SK-N-SH treated with all-trans-retinoic acid at 6 μM for 48 hours (cell line): ENCODE data around the gene DENND2A.
"Not testable (repeated sequence)": the region's sequence is repeated elsewhere in the genome, so short reads cannot be mapped to it uniquely, and the experiment has no call there.

Experiments used
- ATAC-seq: fragments of 200-7000 bp; cut with Tn5 transposase; 3 replicates; pipeline ENCODE4 v1.9.1; 2020; ENCODE audit warnings: mild to moderate bottlenecking, moderate library complexity
- ARNTL ChIP-seq: fragments of 450-650 bp; formaldehyde crosslinking; IDR thresholded peaks from 2 replicates; pipeline ENCODE4 v1.5.0; 2020; ENCODE audit warnings: low read depth, mild to moderate bottlenecking, moderate library complexity, borderline replicate concordance
- BACH2 ChIP-seq: fragments of 250-450 bp; sonication (Bioruptor Pico); IDR thresholded peaks from 2 replicates; pipeline ENCODE4 v1.9.0; 2021; ENCODE audit warnings: mild to moderate bottlenecking, borderline replicate concordance
- CREB5 ChIP-seq: fragments of 250-450 bp; sonication (Bioruptor Pico); IDR thresholded peaks from 2 replicates; pipeline ENCODE4 v1.5.1; 2020; ENCODE audit warnings: low read depth, mild to moderate bottlenecking, moderate library complexity
- CSDC2 ChIP-seq: fragments of 250-450 bp; sonication (Bioruptor Pico); IDR thresholded peaks from 2 replicates; pipeline ENCODE4 v1.5.0; 2020; ENCODE audit warnings: mild to moderate bottlenecking, moderate library complexity
- CSRNP3 ChIP-seq: fragments of 250-450 bp; sonication (Bioruptor Pico); IDR thresholded peaks from 2 replicates; pipeline ENCODE4 v1.5.1; 2021; ENCODE audit warnings: mild to moderate bottlenecking, moderate library complexity
- ESRRG ChIP-seq: fragments of 250-450 bp; sonication (Bioruptor Pico); IDR thresholded peaks from 2 replicates; pipeline ENCODE4 v1.6.1; 2021; ENCODE audit warnings: mild to moderate bottlenecking
- GLIS3 ChIP-seq: fragments of 250-450 bp; sonication (Bioruptor Pico); IDR thresholded peaks from 2 replicates; pipeline ENCODE4 v1.5.0; 2020; ENCODE audit warnings: mild to moderate bottlenecking, moderate library complexity
- ISL1 ChIP-seq: fragments of 250-450 bp; sonication (Bioruptor Pico); IDR thresholded peaks from 2 replicates; pipeline ENCODE4 v2.1.2; 2022; ENCODE audit warnings: mild to moderate bottlenecking, moderate library complexity
- OSR1 ChIP-seq: fragments of 250-450 bp; sonication (Bioruptor Pico); IDR thresholded peaks from 2 replicates; pipeline ENCODE4 v1.8.0; 2022; ENCODE audit warnings: moderate library complexity, mild to moderate bottlenecking, inconsistent platforms
- PATZ1 ChIP-seq: fragments of 250-450 bp; sonication (Bioruptor Pico); IDR thresholded peaks from 2 replicates; pipeline ENCODE4 v1.8.0; 2020; ENCODE audit warnings: mild to moderate bottlenecking, moderate library complexity, borderline replicate concordance
- POU6F1 ChIP-seq: fragments of 250-450 bp; sonication (Bioruptor Pico); IDR thresholded peaks from 2 replicates; pipeline ENCODE4 v1.8.0; 2021; ENCODE audit warnings: low read depth, mild to moderate bottlenecking, moderate library complexity, borderline replicate concordance
- PPARA ChIP-seq: fragments of 250-450 bp; sonication (Bioruptor Pico); IDR thresholded peaks from 2 replicates; pipeline ENCODE4 v1.5.0; 2020; ENCODE audit warnings: mild to moderate bottlenecking, borderline replicate concordance
- RARB ChIP-seq: fragments of 250-450 bp; sonication (Bioruptor Pico); IDR thresholded peaks from 2 replicates; pipeline ENCODE4 v1.8.0; 2021; ENCODE audit warnings: mild to moderate bottlenecking, moderate library complexity
- SNAI2 ChIP-seq: fragments of 250-450 bp; sonication (Bioruptor Pico); IDR thresholded peaks from 2 replicates; pipeline ENCODE4 v1.5.0; 2020; ENCODE audit warnings: mild to moderate bottlenecking, moderate library complexity
- TCF4 ChIP-seq: fragments of 250-450 bp; sonication (Bioruptor Pico); IDR thresholded peaks from 2 replicates; pipeline ENCODE4 v1.8.0; 2021; ENCODE audit warnings: mild to moderate bottlenecking, moderate library complexity, borderline replicate concordance
- TOX ChIP-seq: fragments of 250-450 bp; sonication (Bioruptor Pico); IDR thresholded peaks from 2 replicates; pipeline ENCODE4 v1.8.0; 2021; ENCODE audit warnings: mild to moderate bottlenecking, moderate library complexity, borderline replicate concordance
- TSHZ2 ChIP-seq: fragments of 250-450 bp; sonication (Bioruptor Pico); IDR thresholded peaks from 2 replicates; pipeline ENCODE4 v1.5.0; 2020; ENCODE audit warnings: mild to moderate bottlenecking, moderate library complexity
- ZC3H10 ChIP-seq: fragments of 250-450 bp; sonication (Bioruptor Pico); IDR thresholded peaks from 2 replicates; pipeline ENCODE4 v1.5.1; 2021; ENCODE audit warnings: mild to moderate bottlenecking, moderate library complexity
- ZFP3 ChIP-seq: fragments of 250-450 bp; sonication (Bioruptor Pico); IDR thresholded peaks from 2 replicates; pipeline ENCODE4 v1.5.0; 2020; ENCODE audit warnings: mild to moderate bottlenecking, moderate library complexity
- ZFP30 ChIP-seq: fragments of 450-650 bp; formaldehyde crosslinking; IDR thresholded peaks from 2 replicates; pipeline ENCODE4 v1.5.0; 2022; ENCODE audit warnings: mild to moderate bottlenecking, moderate library complexity
- ZNF565 ChIP-seq: fragments of 450-650 bp; formaldehyde crosslinking; conservative IDR thresholded peaks from 2 replicates; pipeline ENCODE4 v1.5.0; 2020; ENCODE audit warnings: low read depth, mild to moderate bottlenecking, moderate library complexity
- ZNF70 ChIP-seq: fragments of 450-650 bp; formaldehyde crosslinking; IDR thresholded peaks from 2 replicates; pipeline ENCODE4 v1.5.0; 2020; ENCODE audit warnings: mild to moderate bottlenecking, moderate library complexity

DENND2A gene

DNA sequence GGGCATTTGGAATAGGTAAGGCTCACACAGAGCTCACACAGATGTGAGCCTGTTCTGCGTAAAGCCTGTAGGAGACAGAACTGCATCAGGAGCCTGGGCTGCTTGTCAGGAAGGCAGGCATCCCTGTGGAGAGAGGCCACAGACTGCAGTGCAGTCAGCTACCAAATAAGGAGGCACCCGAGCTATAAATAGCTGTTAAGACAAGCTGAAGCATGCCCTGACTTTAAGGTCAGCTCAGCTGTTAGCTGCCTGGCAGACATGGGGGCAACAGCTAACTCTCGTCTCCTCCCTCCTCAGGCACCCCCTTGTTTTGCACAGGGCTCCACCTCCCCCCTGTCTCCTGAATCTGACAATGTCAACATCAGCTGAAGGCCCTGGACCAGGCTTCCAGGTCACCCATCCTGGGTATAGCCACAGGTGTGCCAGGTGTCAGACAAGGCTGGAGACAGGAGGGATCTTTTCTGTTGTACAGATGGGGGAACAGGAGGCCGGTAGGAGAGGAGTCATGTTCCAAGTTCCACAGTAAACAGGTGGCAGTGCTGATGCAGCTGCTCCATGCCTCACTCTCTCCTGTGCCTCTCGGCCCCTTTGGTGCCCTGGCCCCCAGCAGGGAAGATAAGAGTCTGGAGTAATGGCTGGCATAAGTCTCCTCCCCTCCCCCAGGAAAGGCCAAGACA is 133.7 kb downstream of the DENND2A start (continued):
- no peak for TF ChIP-seq OSR1 (CRISPR knock-in tag)

- ATAC-seq: no peak
Observed at GRCh38 chr7:140501966-140502365, 138.6 kb downstream of the DENND2A start.

DNA sequence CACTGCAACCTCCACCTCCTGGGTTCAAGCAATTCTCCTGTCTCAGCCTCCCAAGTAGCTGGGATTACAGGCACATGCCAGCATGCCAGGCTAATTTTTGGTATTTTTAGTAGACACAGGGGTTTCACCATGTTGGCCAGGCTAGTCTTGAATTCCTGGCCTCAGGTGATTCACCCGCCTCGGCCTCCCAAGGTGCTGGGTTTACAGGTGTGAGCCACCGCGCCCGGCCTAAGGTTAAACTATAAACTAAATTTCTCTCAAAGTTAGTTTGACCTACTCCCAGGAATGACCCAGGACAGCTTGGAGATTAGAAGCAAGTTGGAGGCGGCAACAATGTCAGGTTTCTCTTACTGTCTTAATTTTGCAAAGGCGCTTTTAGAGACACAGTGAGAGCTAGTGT is 142.8 kb downstream of the DENND2A start:
- ATAC-seq: not testable (repeated sequence)

More at GRCh38 chr7:140501966-140502365, 138.6 kb downstream of the DENND2A start:
- TF ChIP-seq CREB5 (CRISPR knock-in tag): no peak
- no peak for TF ChIP-seq ARNTL (CRISPR knock-in tag)
- TF ChIP-seq PPARA (CRISPR knock-in tag): no peak
- no peak for TF ChIP-seq CSRNP3
- TF ChIP-seq ZNF70 (CRISPR knock-in tag): no peak
- no peak for TF ChIP-seq RARB (CRISPR knock-in tag)
- no peak for TF ChIP-seq CSDC2 (CRISPR knock-in tag)
- TF ChIP-seq SNAI2 (CRISPR knock-in tag): no peak

DNA sequence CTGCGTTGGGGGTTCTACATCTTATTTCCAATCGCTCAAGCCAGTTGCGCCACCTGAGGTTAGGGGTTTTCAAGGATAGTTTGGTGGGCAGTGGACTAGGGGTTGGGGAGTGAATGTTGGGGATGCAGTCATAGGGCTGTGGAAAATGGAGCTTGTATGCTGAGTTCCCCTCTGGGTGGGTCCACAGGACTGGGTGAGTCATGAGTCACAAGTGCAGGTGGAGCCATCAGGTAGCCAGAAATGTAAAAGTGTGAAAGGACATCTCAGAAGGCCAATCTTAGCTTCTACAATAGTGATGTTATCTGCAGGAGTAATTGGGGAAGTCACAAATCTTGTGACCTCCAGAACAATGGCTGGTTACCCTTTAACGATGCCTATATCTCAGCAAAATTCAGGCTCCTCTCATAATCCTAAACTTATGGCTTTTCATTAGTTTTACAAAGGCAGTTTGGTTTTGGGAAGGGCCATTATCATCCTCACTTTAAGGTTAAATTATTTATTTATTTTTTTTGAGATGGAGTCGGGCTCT is 143.3 kb downstream of the DENND2A start:
- TF ChIP-seq TSHZ2 (CRISPR knock-in tag) (no peak), ISL1 (CRISPR knock-in tag) (no peak), BACH2 (CRISPR knock-in tag) (no peak), ZC3H10 (CRISPR knock-in tag) (no peak), CREB5 (CRISPR knock-in tag) (no peak), ESRRG (CRISPR knock-in tag) (no peak), ZFP30 (CRISPR knock-in tag) (no peak), PATZ1 (CRISPR knock-in tag) (no peak), ARNTL (CRISPR knock-in tag) (no peak), ZFP3 (CRISPR knock-in tag) (no peak), CSRNP3 (no peak), OSR1 (CRISPR knock-in tag) (no peak), ZNF565 (CRISPR knock-in tag) (no peak), PPARA (CRISPR knock-in tag) (no peak), GLIS3 (CRISPR knock-in tag) (no peak), TOX (CRISPR knock-in tag) (no peak), POU6F1 (CRISPR knock-in tag) (no peak), CSDC2 (CRISPR knock-in tag) (no peak), SNAI2 (CRISPR knock-in tag) (no peak), TCF4 (CRISPR knock-in tag) (no peak)
- no peak for ATAC-seq
